Measurements from ENCODE around the gene ERC2.

DNA sequence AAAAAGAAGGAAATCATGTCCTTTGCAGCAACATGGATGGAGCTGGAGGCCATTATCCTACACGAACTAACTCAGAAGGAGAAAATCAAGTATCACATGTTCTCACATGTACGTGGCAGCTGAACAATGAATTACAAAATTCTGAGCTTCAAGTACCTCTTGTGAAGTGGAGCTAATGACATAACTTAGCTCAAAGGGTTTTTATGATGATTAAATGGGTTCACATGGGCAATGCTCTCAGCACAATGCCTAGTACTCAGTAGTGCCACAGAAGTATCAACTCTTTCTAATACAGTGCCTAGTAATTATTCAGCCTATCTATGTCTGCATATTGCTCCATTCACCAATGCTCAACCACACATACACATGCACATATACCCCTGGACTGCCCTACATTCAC lies 573.7 kb downstream of the ERC2 start:
- TF ChIP-seq, protein P1, sequence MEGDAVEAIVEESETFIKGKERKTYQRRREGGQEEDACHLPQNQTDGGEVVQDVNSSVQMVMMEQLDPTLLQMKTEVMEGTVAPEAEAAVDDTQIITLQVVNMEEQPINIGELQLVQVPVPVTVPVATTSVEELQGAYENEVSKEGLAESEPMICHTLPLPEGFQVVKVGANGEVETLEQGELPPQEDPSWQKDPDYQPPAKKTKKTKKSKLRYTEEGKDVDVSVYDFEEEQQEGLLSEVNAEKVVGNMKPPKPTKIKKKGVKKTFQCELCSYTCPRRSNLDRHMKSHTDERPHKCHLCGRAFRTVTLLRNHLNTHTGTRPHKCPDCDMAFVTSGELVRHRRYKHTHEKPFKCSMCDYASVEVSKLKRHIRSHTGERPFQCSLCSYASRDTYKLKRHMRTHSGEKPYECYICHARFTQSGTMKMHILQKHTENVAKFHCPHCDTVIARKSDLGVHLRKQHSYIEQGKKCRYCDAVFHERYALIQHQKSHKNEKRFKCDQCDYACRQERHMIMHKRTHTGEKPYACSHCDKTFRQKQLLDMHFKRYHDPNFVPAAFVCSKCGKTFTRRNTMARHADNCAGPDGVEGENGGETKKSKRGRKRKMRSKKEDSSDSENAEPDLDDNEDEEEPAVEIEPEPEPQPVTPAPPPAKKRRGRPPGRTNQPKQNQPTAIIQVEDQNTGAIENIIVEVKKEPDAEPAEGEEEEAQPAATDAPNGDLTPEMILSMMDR (conservative IDR thresholded peaks at IDR 0.05 in 1 of 2, IDR thresholded peaks at IDR 0.05 in 1 of 2; ENCODE audit: extremely low read depth in 1 of 2, insufficient read depth in 1 of 2, low read depth in 1 of 2, low read length in 2 of 2), result no peak
- no peak for TF ChIP-seq EZH2 (IDR thresholded peaks at IDR 0.05; ENCODE audit: borderline replicate concordance, low read length)

Data from mammary epithelial cell (primary cell).